DOHH2 (cell line): ENCODE measurements around the gene CXXC5.

Experiments
- CTCF ChIP-seq: fragments of 200-600 bp; sonication (generic); IDR thresholded peaks from one replicate; pipeline ENCODE4 v1.5.1; 2014; ENCODE audit warnings: antibody characterized with exemption, mild to moderate bottlenecking, low read depth, low read length; ENCODE audit not compliant: poor library complexity, severe bottlenecking
- EZH2phosphoT487 ChIP-seq: fragments of 200-600 bp; sonication (generic); IDR thresholded peaks from 2 replicates; pipeline ENCODE4 v1.6.1; 2017; ENCODE audit warnings: borderline replicate concordance, mild to moderate bottlenecking, antibody characterized with exemption, low read length, moderate library complexity, mixed read lengths

GRCh38 chr5:139680368-139681111, 32.4 kb downstream of the CXXC5 start:
- no peak for TF ChIP-seq CTCF
- TF ChIP-seq EZH2phosphoT487: no peak
